Smooth muscle cell (in vitro differentiated cells): ENCODE results near the gene NSD2. TPM values are rescaled to one million over a fixed set of nuclear protein-coding genes. Genes with fewer than 3 reads are reported as not detected.

Experiments used
- DNase-seq: peaks from one replicate; lab custom pipeline; 2025; ENCODE audit not compliant: unreplicated experiment; lab: John Stamatoyannopoulos, UW
- H2AFZ ChIP-seq: fragments of 200-600 bp; sonication (generic); 2 replicates; pipeline ENCODE4 v1.6.0; 2016; ENCODE audit warnings: antibody characterized with exemption, low read depth, mild to moderate bottlenecking
- H3F3A ChIP-seq: fragments of 200-600 bp; sonication (generic); 2 replicates; pipeline ENCODE4 v1.6.0; 2017; ENCODE audit warnings: antibody characterized with exemption, low read depth
- H3K27ac ChIP-seq: fragments of 200-600 bp; sonication (generic); 2 replicates; pipeline ENCODE4 v1.5.1; 2016; ENCODE audit warnings: low read depth, mild to moderate bottlenecking
- H3K27me3 ChIP-seq: fragments of 200-600 bp; sonication (generic); 2 replicates; pipeline ENCODE4 v1.6.1; 2016; ENCODE audit warnings: low read depth, mild to moderate bottlenecking
- H3K36me3 ChIP-seq: fragments of 200-600 bp; sonication (generic); 2 replicates; pipeline ENCODE4 v1.5.1; 2016; ENCODE audit warnings: low read depth
- H3K4me1 ChIP-seq: fragments of 200-600 bp; sonication (generic); 2 replicates; pipeline ENCODE4 v1.5.1; 2016; ENCODE audit warnings: low read depth
- H3K4me2 ChIP-seq: fragments of 200-600 bp; sonication (generic); 2 replicates; pipeline ENCODE4 v1.6.0; 2016; ENCODE audit warnings: mild to moderate bottlenecking
- H3K4me3 ChIP-seq: fragments of 200-600 bp; sonication (generic); 2 replicates; pipeline ENCODE4 v1.5.1; 2016; ENCODE audit warnings: mild to moderate bottlenecking
- H3K79me2 ChIP-seq: fragments of 200-600 bp; sonication (generic); 2 replicates; pipeline ENCODE4 v1.6.0; 2016; ENCODE audit warnings: low read depth, mild to moderate bottlenecking
- H3K9ac ChIP-seq: fragments of 200-600 bp; sonication (generic); 2 replicates; pipeline ENCODE4 v1.6.0; 2016; ENCODE audit warnings: low read depth
- H3K9me3 ChIP-seq: fragments of 200-600 bp; sonication (generic); replicated peaks from 2 replicates; pipeline ENCODE4 v1.5.1; 2016; ENCODE audit warnings: low read depth
- H4K20me1 ChIP-seq: fragments of 200-600 bp; sonication (generic); 2 replicates; pipeline ENCODE4 v1.6.0; 2016; ENCODE audit warnings: low read depth
- CTCF ChIP-seq: fragments of 200-600 bp; sonication (generic); IDR thresholded peaks from 2 replicates; pipeline ENCODE4 v1.5.1; 2017; ENCODE audit warnings: borderline replicate concordance, mild to moderate bottlenecking, antibody characterized with exemption; ENCODE audit not compliant: insufficient read depth, poor library complexity, severe bottlenecking
- WGBS: methylation state at CpG from one replicate; pipeline ENCODE4 v1.1.7; 2016; ENCODE audit warnings: low lambda C conversion rate; 5-methylcytosine and 5-hydroxymethylcytosine counted together
- polyA plus RNA-seq: library from polyadenylated mRNA; unstranded; fragments of >200 nt; fragmentation: Nextera tagmentation; extraction: Ambion mirVana; gene quantifications from 2 replicates; pipeline ENCODE4 v1.2.1, GENCODE V29; 2016
- total RNA-seq: library from RNA; depleted of rRNA; stranded (reverse); fragments of >200 nt; gene quantifications from 2 replicates; pipeline ENCODE4 v1.2.3, GENCODE V29; 2014

The NSD2 gene
- total and polyA plus RNA-seq, 2 experiments from 2014 or later: 13.0 to 15.0 TPM

DNA sequence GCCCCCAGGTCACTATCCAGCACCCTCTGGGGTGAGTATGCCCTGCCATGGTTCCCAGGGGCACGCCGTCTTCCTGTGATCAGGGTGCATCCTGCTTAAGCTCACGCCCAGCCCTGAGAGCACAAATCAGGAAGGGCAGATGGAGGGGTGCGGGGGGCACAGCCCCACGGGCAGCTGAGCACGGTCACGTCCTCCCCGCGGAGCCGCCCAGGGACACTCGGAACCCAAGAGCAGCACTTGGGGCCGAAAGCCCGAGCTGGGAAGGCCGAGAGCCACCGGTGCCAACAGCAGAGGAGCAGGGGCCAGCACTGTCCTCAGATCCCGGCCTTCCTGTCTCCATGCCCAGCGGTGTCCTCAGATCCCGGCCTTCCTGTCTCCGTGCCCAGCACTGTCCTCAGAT, 116.1 kb downstream of the NSD2 start:
- Histone ChIP-seq H2AFZ (no peak overlapping the region), H3K9me3 (no peaks in the 10 kb centered on the region), H3K79me2 (peaks cover 6% of the 10 kb centered on the region), H3K4me2 (no peak overlapping the region), H3K36me3 (no peaks in the 10 kb centered on the region), H3K4me3 (no peak overlapping the region), H3K4me1 (no peaks in the 10 kb centered on the region), H3F3A (no peaks in the 10 kb centered on the region), H3K9ac (no peak overlapping the region), H3K27me3 (no peaks in the 10 kb centered on the region), H4K20me1 (peaks cover 24% of the 10 kb centered on the region), H3K27ac (no peak overlapping the region)
- TF ChIP-seq CTCF: no peak
- 99% methylated on average over 18 of the region's 19 CpGs for WGBS
- no peak for DNase-seq

GRCh38 chr4:1987721-1988326, 116.6 kb downstream of the NSD2 start:
- Histone ChIP-seq H3K4me3 (no peak overlapping the region), H3K9ac (no peak overlapping the region), H3K27ac (no peak overlapping the region), H3K9me3 (no peaks in the 10 kb centered on the region), H3K4me1 (no peaks in the 10 kb centered on the region), H3K27me3 (no peaks in the 10 kb centered on the region), H3K4me2 (no peak overlapping the region), H3F3A (no peaks in the 10 kb centered on the region), H3K79me2 (peaks cover 9% of the 10 kb centered on the region), H2AFZ (no peak overlapping the region), H4K20me1 (peaks cover 29% of the 10 kb centered on the region), H3K36me3 (no peaks in the 10 kb centered on the region)
- WGBS: 96% methylated on average over 26 of the region's 26 CpGs
- DNase-seq: no peak
- TF ChIP-seq CTCF: no peak

- H3K36me3 ChIP-seq: no peaks in the 10 kb centered on the region
- peaks cover 14% of the 10 kb centered on the region for H3K79me2 ChIP-seq
- no peak overlapping the region for H3K9ac ChIP-seq
- H2AFZ ChIP-seq: no peak overlapping the region
- no peak overlapping the region for H3K4me2 ChIP-seq
- no peak overlapping the region for H3K27ac ChIP-seq
- peaks cover 34% of the 10 kb centered on the region for H4K20me1 ChIP-seq
- H3F3A ChIP-seq: no peaks in the 10 kb centered on the region
- no peak for DNase-seq
- no peaks in the 10 kb centered on the region for H3K4me1 ChIP-seq
- no peaks in the 10 kb centered on the region for H3K9me3 ChIP-seq
- no peaks in the 10 kb centered on the region for H3K27me3 ChIP-seq
- H3K4me3 ChIP-seq: no peak overlapping the region
- WGBS: 95% methylated on average over 12 of the region's 12 CpGs
- TF ChIP-seq CTCF: no peak
Measured at GRCh38 chr4:1988327-1988724, 117.1 kb downstream of the NSD2 start.
